Neural cell (in vitro differentiated cells): ENCODE data around the gene RFX5.

Source experiments
- EP300 ChIP-seq: fragments of 450-650 bp; conservative IDR thresholded peaks from 2 replicates; pipeline ENCODE4 v1.6.1; 2014; ENCODE audit warnings: antibody characterized with exemption, mild to moderate bottlenecking, moderate library complexity; ENCODE audit not compliant: poor library complexity, severe bottlenecking
- EZH2 ChIP-seq: fragments of 200-600, 300-800 bp; shearing (Covaris generic), sonication (generic); IDR thresholded peaks from 2 replicates; pipeline ENCODE4 v1.6.1; 2014; ENCODE audit warnings: antibody characterized with exemption, low read length, borderline replicate concordance, mild to moderate bottlenecking; ENCODE audit not compliant: insufficient read depth, poor library complexity, severe bottlenecking
- MXI1 ChIP-seq: fragments of 450-650 bp; conservative IDR thresholded peaks from 2 replicates; pipeline ENCODE4 v1.6.1; 2014; ENCODE audit warnings: antibody characterized with exemption, mild to moderate bottlenecking; ENCODE audit not compliant: poor library complexity, severe bottlenecking
- POLR2AphosphoS5 ChIP-seq: IDR thresholded peaks from 2 replicates; pipeline ENCODE4 v1.6.1; 2012
- RAD21 ChIP-seq: fragments of 450-650 bp; conservative IDR thresholded peaks from 2 replicates; pipeline ENCODE4 v1.6.1; 2014; ENCODE audit warnings: antibody characterized with exemption, mild to moderate bottlenecking, moderate library complexity
- SMC3 ChIP-seq: fragments of 450-650 bp; conservative IDR thresholded peaks from 2 replicates; pipeline ENCODE4 v1.6.1; 2014; ENCODE audit warnings: antibody characterized with exemption, mild to moderate bottlenecking, moderate library complexity; ENCODE audit not compliant: poor library complexity
- TAF1 ChIP-seq: IDR thresholded peaks from 2 replicates; pipeline ENCODE4 v1.6.1; 2012; ENCODE audit warnings: low read depth
- TF ChIP-seq, protein P1 (sequence below): fragments of 450-650 bp; IDR thresholded peaks from 2 replicates; pipeline ENCODE4 v1.5.1; 2014; ENCODE audit warnings: antibody characterized with exemption, mild to moderate bottlenecking, moderate library complexity; ENCODE audit not compliant: poor library complexity, severe bottlenecking
- TF ChIP-seq, protein P2 (sequence below): IDR thresholded peaks from 2 replicates; pipeline ENCODE4 v1.6.1; 2012; ENCODE audit warnings: borderline replicate concordance

DNA sequence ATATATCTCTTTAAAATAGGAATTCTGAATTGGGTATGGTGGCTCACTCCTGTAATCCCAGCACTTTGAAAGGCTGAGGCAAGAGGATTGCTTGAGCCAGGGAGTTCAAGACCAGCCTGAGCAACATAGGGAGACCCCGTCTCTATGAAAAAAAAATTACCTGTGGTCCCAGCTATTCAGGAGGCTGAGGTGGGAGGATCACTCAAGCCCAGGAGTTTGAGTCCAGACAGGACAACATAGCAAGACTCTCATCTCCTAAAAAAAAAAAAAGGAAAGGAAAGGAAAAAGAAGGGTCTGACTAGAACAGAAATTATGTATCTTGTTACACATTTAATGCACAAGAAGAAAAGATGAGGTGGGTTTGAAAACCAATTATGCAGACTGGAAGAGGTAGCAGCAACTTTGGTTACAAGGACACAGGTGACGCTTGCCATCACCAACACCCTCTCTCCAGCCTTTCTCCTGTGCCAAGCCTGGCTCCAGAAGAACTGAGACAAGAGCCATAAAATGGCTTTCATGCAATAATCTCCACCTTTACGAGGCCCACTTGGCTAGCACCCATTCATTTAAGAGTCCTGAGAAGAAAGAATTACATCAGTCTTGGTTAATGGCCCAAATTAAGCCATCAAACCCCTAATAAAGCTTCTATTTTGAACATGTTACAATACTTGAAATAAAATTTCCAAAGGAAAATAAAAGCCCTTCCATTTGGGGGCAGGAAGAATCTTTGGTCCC is 30.3 kb upstream of the RFX5 start:
- TF ChIP-seq, protein P1, sequence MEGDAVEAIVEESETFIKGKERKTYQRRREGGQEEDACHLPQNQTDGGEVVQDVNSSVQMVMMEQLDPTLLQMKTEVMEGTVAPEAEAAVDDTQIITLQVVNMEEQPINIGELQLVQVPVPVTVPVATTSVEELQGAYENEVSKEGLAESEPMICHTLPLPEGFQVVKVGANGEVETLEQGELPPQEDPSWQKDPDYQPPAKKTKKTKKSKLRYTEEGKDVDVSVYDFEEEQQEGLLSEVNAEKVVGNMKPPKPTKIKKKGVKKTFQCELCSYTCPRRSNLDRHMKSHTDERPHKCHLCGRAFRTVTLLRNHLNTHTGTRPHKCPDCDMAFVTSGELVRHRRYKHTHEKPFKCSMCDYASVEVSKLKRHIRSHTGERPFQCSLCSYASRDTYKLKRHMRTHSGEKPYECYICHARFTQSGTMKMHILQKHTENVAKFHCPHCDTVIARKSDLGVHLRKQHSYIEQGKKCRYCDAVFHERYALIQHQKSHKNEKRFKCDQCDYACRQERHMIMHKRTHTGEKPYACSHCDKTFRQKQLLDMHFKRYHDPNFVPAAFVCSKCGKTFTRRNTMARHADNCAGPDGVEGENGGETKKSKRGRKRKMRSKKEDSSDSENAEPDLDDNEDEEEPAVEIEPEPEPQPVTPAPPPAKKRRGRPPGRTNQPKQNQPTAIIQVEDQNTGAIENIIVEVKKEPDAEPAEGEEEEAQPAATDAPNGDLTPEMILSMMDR, result no peak
- TF ChIP-seq SMC3, result no peak
- no peak for TF ChIP-seq RAD21
- TF ChIP-seq EZH2, result no peak
- no peak for TF ChIP-seq TAF1
- no peak for TF ChIP-seq POLR2AphosphoS5
- TF ChIP-seq, protein P2, sequence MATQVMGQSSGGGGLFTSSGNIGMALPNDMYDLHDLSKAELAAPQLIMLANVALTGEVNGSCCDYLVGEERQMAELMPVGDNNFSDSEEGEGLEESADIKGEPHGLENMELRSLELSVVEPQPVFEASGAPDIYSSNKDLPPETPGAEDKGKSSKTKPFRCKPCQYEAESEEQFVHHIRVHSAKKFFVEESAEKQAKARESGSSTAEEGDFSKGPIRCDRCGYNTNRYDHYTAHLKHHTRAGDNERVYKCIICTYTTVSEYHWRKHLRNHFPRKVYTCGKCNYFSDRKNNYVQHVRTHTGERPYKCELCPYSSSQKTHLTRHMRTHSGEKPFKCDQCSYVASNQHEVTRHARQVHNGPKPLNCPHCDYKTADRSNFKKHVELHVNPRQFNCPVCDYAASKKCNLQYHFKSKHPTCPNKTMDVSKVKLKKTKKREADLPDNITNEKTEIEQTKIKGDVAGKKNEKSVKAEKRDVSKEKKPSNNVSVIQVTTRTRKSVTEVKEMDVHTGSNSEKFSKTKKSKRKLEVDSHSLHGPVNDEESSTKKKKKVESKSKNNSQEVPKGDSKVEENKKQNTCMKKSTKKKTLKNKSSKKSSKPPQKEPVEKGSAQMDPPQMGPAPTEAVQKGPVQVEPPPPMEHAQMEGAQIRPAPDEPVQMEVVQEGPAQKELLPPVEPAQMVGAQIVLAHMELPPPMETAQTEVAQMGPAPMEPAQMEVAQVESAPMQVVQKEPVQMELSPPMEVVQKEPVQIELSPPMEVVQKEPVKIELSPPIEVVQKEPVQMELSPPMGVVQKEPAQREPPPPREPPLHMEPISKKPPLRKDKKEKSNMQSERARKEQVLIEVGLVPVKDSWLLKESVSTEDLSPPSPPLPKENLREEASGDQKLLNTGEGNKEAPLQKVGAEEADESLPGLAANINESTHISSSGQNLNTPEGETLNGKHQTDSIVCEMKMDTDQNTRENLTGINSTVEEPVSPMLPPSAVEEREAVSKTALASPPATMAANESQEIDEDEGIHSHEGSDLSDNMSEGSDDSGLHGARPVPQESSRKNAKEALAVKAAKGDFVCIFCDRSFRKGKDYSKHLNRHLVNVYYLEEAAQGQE, result no peak
- TF ChIP-seq EP300, result no peak
- TF ChIP-seq MXI1, result no peak
